Body of pancreas (tissue), 4 donors: ENCODE measurements around the gene TBC1D4.

Experiments used
- POLR2A ChIP-seq, 3 donors: fragments of 450-650 bp; IDR thresholded peaks; one replicate each; pipeline ENCODE4 v1.6.1; 2016; ENCODE audit warnings: antibody characterized with exemption in 3 of 3, mild to moderate bottlenecking in 2 of 3
- TF ChIP-seq, protein P1 (sequence below), 7 experiments: fragments of 450-650 bp in 4 of 7; fragments of 200-600 bp in 3 of 7; sonication (generic) in 3 of 7; IDR thresholded peaks; one replicate each; pipeline ENCODE4 v1.5.1; 2016 to 2019; ENCODE audit warnings: antibody characterized with exemption in 7 of 7

DNA sequence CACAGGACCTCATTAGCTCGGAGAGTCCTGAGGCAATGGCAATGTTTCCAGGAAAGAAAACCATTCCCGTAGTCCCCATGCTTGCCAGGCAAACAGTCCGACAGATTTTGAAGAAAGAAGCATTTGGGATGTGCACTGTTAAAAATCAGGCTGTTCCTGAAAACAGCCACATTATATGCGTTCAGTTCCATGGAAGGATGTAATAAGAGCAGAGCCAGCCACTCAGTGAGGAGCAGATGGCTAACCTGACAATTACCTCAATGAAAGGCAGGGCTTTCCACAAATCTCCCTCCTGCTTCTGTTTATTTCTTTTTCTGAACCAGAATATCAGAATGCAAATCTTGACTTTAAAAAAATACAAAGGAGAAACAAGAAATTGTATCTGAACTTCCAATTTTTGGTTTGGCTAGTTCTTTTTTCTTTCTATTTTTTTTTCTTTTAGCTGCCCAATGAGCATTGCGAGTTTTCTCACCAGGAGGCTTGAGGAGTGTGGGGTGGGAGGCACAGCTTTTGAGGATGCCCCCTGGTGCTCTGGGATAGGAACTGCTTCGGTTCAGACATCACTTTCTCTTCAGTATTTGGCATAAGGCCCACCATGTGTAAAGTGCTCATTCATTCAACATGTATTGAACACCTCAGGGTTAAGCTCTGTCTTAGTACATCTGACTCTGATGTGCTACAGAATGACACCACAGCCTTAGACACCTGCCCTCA is 124.2 kb downstream of the TBC1D4 start:
- no peak for TF ChIP-seq POLR2A (IDR thresholded peaks at IDR 0.05)
- TF ChIP-seq, protein P1, sequence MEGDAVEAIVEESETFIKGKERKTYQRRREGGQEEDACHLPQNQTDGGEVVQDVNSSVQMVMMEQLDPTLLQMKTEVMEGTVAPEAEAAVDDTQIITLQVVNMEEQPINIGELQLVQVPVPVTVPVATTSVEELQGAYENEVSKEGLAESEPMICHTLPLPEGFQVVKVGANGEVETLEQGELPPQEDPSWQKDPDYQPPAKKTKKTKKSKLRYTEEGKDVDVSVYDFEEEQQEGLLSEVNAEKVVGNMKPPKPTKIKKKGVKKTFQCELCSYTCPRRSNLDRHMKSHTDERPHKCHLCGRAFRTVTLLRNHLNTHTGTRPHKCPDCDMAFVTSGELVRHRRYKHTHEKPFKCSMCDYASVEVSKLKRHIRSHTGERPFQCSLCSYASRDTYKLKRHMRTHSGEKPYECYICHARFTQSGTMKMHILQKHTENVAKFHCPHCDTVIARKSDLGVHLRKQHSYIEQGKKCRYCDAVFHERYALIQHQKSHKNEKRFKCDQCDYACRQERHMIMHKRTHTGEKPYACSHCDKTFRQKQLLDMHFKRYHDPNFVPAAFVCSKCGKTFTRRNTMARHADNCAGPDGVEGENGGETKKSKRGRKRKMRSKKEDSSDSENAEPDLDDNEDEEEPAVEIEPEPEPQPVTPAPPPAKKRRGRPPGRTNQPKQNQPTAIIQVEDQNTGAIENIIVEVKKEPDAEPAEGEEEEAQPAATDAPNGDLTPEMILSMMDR (IDR thresholded peaks at IDR 0.05) = peak in 6 of 7 experiments; percentile 26 to 43 (median 32)
